NCI-H128 (cell line): Measurements from ENCODE around the gene PHLDB2.

Experiments
- DNase-seq: peaks from one replicate; lab custom pipeline; 2025; ENCODE audit not compliant: unreplicated experiment; lab: John Stamatoyannopoulos, UW

Gene PHLDB2

DNA sequence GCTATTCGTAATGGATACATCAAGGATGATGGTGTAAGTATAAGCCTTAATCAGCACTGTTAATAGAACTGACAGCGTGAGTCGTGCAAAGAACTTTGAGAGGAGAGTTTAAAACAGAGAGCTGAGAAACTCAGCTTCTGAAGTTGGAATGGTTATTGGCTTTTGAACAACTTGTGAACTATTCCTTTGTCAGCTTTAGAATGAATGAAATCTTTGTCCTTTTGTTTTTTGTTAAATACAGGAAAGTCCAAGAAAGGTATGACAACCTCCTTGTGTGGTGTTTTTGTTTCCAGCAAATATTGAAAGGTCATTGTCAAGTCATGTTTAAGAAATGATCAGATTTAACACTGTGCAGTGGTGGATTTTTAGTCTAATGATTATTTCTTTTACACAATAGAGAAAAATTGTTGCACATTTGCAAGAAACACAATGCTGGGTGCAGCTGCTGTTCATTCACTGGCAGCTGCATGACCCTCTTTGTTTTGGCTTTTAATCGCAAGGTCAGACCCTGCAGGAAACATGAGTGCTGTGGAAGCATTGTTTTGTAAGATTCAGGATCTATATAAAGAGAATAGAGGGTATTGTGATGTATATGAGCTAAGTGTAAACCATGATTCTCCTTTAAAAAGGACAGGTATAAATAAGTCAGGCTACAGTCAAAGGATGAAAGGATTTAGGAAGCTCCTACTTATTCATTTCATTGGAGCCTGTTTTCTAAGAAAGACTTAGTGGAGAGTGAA lies 98.1 kb downstream of the PHLDB2 start:
- no peak for DNase-seq

DNA sequence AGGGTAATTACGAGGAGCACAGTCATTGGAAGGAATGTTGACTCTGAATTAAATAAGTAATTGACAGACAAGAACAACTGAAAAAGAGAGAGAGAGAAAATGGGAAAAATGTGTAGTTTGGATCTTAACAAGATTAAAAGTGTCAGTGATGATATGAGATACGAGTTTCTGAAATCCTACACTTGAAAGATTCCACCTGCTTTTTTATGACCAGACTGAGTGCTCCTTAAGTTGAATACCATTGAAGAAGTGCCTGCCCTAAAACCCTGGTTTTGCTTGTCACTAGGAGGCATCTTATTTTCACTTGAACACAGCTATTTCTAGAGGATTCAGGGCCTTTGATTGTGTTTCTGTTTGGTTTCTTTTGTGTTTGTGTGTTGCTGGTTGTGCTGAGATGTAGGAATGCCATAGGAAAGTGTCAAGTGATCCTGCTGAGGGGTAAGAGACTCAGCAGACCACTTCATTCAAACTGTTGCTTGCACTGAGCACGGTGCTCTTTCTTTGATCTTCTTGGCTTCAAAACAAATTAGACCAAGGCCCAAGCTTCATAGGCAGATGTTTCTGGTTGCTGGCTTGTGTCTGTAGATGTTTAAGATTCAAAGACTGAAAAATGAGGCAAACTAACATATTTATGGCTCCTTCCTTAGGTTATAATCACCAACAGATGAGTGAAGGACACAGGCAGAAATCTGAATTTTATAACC lies 102.5 kb downstream of the PHLDB2 start:
- no peak for DNase-seq

DNA sequence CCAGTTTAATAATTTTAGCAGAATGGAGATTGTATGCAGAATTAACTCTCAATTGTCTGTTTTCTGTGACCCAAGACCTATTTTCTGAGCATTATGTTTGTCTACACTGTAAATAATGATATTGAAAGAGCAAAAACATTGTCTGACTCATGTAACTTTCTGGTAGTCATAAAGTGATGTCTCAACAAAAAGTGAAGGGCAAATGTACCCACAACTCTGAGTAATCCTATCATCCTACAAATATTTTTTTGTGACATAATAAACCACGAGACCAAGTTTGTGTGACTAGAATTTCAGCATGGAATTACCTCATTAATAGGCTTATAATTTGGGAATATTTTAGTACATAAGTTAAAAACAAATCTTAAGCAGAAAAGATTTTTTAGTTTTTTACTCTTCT lies 104.4 kb downstream of the PHLDB2 start:
- DNase-seq: no peak

DNA sequence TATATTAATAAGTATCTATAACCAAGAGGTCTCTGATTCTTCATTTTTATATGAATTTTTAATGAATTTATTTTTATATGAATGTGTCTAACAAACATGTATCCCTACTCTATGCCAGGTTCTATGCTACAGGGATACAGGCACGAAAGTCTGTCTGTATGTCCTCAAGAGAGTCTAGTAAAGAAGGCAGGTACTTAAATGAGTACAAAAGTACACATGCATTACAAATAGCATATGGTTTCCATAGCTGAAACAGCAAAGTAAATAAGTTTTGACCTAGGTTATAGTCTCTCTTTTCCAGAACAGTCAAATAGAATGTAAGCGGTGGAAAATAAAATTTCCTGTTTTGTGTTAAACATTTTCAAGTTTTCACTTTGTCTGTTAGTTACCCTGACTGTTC lies 106.4 kb downstream of the PHLDB2 start:
- DNase-seq: no peak

DNA sequence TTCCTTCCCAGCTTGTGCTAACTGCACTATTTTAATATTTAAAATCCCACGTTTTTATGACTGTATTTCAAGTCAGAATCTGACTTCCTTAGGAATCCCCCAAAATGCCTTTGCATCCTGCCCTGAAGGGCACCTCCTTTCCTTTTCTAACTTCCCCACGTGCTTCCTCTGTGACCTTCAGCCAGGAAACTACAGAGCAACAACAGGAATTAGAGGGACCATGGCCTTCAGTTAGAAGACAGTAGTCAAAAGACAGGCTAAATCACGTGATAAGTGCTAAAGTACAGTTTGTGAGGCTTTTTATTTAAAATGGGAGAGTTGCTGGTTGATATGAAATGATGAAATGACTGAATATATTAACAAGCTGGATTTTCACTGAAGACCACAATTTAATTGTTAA lies 108.0 kb downstream of the PHLDB2 start:
- no peak for DNase-seq

DNA sequence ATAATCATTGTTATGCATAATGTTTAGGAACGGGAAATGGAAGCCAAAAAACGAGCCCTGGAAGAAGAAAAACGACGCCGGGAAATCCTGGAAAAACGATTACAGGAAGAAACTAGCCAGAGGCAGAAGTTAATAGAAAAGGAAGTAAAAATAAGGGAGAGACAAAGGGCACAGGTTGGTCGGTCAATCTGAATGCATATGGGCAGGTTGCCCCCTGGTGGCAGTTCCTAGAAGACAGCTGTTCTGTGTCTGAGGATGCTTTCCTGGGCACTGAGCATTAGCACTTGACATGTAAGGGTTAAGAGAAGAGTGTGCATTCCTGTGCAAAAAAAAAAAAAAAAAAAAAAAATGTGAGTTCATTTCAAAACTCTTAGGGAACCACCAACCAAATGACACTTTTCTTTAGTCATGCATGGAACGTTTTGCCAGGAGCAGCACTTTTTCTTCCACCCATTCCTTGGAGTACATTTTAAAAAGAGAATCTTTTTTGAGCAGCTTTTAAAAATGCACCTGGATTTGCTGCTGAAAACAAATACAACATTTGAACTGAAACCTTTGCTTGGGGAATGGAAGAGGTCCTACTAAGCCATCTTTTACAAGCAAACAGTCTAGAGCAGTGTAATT lies 108.7 kb downstream of the PHLDB2 start:
- peak; percentile 66 for DNase-seq

DNA sequence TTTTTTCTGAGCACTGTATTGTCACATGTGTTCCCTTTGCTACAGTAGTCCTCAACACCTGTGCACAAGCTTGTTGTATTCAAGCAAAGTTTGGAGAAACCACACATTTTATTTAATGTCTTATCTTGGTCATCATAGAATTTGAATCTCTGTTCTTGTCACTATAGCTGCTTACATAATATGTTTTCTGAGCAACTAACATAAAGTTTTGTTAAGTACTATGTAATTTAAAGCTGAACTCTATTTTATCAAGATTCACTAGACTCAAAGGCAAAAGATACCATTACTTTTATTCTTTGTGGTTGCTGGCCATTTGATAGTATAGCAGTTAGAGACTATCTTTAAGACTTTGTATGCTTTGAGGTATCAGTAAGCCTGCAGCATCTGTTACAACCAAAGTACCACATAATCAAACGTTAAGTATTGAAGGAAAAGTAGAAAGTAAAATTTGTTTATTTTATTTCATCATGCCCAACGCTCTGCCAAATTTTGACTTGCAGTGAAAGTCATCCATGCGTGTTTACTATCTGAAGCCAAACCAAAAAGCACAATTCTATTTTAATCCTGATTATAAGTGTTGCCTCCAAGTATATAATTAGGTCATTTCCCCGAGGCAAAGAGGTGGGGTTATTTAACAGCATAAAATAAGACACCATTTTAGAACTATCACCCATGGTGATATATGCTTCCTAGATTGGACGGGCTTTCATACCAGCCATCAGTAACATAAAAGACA lies 109.4 kb downstream of the PHLDB2 start:
- DNase-seq: no peak

DNA sequence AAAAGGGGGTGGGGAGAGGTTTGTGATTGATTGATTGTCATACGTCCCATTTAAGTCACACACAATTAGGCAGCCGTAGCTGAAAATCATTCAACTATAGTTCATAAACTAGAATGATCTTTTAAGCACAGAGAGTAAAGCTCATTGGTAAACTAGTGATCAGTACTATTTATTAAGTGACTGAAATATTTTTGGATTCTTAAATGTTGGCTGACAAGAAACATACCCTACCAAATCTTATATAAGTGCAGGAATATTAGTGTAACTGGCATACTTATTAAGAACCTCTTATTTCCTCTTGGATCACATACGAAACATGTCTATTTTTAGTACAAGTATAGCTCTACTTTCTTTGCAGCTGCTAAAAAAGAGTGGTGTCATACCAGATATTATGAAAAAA lies 111.3 kb downstream of the PHLDB2 start:
- no peak for DNase-seq

DNA sequence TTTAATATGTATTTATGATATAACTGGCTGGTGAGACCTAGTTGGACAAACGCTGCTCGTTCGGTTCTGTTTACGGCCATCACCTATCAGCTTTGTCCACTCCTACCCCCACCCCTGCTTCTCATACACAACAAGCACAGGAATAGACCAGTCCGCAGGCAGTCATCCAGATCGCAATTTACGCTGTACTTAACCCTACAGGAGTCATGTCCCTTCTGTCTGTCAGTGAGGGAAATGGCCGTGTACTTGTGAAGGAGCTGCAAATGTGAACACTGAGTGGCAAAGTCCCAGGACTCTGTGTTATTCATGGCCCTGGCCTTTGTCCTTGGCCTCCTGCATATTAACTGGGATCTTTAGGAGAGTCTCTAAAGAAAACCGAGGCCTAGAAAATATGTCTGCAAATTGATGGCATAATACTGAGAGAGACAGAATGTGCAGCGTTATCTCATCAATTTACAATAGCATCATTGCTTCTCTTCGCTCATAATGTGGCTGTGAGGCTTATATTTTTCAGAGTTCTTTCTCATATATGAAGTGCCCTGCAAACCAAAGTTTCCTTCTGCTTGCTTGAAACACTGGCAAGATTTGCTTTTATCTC lies 112.6 kb downstream of the PHLDB2 start:
- no peak for DNase-seq

DNA sequence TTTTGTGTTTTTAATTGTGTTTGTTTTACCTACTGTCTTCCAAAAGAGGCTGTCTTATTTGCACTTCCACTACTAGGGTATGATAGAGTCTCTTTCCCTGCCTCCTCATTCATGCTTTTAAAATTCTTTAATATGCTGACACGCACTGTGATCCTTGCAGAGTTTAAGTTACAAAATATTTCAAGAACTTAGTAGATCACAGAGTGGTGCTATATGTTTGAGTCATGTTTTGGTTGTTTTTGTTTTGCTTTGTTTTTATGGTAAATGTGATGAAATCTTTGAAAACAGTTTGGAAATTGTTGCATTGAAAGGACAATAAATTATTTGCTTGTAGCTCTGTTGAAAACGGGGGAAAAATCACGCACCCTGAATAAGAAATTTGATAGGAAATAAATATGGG lies 113.8 kb downstream of the PHLDB2 start:
- DNase-seq: no peak

DNA sequence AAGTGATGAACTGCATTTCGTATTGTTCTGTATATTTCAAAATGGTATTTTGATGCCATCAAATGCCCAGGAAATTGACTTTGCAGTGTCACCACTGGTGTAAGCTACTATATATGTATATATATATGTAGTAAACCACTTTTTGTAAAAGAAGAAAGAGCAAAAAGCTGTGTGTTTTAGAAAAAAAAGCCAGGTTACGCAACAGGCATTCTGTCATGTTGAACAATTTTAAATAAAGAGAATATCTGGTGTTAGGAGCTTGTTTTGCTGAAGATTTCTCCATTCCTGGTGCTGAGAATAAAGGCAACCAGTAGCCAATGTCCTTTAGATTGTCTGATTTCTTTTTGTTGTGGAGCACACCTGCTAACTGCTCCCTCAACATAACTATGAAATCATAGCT lies 116.1 kb downstream of the PHLDB2 start:
- DNase-seq: no peak

DNA sequence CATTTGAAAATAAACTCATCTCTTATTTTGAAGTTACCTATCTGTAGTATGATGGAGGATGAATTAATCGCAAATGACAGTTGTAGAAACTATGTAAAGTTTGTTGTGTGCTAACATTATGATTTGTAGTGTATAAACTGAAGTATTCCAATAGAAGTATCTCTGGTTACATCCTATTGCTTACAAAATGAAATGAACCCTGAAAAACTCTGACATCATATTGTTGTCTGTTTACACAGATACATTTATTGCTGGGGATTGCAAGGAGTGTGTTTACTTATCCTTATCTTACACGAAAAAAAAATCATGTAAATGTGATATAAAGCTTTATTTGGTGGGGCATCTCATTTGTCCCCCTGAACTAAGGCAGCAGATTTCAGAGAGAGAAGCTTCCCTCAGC lies 117.2 kb downstream of the PHLDB2 start:
- DNase-seq: no peak

DNA sequence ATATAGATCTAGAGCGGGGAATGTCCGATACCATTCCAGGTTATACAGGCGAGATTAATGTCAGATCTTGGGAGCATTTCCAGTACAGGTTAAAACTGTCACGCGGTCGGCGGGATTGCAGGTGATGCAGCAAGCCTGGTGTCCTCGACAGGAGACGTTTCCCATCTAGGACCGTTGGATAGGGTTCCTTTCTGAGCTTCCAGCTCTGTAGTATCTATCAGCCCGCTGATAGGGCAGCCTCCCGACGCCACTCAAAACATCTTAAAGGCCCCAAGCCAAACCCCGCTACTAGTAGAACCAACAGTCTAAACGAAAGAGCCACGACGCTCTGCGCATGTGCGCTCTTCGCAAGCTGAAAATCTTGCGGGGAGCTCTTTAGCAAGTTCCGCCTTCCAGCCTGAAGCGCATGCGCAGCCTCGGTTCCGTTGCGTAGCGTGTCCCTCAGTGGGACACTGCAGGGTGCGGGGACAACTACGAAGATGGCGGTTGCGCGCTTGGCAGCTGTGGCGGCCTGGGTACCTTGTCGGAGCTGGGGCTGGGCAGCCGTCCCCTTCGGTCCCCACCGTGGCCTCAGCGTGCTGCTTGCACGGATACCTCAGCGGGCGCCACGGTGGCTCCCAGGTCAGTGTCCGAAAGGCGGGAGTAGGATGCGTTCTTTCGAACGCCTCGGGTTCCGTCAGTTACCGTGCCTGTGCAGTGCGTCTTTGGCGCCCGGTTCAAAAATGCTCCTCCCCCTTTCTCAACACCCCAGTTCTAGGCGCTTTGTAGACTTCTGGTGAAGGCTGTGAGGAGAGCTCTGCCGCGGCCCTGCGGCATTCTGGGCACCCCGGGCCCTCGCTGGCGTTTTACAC lies 119.7 kb downstream of the PHLDB2 start, which contains the start of gene ABHD10:
Gene ABHD10 (plus strand): TSS at position 444 of the 851 bp plus-strand sequence. CDS start 36 bp downstream, at position 480.
- peak; percentile 94 for DNase-seq

DNA sequence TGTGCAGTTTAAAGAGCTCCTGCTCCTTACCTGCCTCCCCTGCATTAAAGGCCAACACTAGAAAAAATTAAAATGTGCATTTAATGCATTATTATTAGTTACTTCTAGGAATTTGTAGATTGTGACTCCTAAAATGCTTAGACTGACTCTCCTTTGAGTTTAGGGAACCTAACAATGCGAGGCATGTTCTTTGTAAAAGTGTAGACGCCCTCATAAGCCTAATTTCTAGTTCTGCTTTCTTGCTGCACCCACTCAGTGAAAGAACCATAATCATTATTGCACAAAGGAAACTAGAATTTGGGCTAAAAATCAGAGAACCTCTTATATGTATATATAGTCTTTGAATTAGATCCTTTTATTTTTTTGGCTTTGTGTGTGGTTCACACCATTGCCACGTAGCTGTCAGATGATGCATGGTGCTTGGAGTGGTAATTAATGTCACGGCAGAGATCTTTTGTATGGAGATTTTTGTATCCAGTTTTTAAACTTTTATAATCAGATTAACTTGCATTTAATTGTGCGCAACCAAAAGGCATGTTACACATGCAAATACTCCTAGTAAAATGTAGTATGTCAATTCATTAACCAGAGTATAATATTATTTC lies 120.5 kb downstream of the PHLDB2 start:
- DNase-seq: no peak

DNA sequence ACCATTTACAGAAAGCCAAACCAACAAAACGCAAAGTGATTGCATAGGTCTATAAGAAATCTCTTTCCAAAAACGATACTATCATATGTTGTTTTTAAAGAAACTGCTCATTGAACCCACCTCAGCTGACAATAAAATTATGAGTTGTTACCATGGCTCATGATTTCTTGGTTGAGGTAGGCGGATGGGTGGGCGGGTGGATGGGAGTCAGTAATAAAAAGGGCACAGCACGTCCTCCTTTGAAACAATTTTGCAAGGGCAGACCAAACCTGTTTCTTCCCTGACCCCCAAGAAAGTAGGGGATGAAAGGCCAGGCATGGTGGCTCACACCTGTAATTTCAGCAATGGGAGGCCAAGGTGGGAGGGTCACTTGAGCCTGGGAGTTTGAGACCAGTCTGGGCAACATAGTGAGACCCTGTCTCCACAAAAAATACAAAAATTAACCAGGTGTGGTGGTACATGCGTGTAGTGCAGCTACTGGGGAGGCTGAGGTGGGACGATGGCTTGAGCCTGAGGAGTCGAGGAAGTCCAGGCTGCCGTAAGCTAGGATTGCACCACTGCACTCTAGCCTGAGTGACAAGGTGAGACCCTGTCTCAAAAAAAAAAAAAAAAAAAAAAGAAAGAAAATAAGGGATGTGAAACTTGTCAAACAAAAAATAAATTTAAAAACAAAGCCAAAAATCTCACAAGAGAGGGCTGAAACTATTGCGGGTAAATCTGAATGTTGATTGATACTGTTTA lies 121.8 kb downstream of the PHLDB2 start:
- no peak for DNase-seq

DNA sequence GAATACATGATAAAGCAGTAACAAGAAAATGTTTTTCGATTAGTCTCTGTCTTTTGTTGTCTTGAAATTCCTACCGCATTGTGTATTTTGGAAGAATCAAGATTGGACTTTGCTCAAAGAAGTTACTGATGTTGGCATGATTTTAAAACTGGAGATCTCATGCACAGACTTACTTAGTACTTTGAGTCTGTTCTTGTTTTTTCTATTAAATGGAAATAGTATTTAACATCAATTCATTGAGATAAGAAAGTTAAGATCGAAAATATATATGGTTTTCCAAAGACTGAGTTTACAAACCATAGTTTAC lies 122.3 kb downstream of the PHLDB2 start:
- no peak for DNase-seq

DNA sequence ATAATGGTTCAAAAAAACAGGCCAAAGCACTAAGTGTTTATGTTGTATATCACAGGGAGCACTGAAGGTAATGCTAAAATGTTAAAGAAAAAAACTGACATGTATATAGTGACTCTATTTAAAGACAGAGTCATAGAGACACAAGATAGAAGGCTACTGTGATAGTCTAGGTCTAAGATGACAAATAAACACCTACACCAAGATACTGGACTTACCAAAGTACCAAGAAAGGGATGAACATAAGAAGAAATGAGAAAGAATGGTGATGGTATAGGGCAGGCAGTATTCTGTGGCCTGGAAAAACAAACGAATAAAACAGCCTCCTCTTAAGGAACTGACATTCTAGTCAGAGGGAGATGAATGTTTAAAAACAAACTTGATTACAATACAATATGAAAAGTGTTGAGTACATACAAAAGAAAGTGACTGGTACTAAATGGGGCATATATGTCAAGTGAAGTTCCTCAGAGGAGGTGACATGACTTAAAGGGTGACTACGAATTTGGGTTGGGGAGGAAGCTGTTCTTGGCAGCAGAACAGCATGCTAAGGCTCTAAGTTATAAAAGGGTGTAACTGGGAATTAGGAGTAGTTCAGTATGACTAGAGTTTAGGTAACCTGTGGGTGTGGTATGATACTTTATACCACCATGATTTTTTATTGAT lies 125.7 kb downstream of the PHLDB2 start:
- no peak for DNase-seq

DNA sequence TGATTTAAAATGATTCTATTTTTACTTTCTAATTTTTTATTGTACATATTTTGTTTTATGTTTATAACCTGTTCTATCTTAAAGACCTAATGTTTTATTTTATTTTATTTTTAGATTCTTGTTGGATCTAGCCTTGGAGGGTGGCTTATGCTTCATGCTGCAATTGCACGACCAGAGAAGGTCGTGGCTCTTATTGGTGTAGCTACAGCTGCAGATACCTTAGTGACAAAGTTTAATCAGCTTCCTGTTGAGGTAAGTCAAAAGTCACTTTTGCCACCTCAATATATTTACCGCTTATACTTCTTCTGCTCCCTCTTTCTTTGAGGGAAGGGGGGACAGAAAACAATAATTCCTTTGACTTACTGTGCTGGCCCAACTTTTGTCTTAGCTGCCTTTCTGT lies 127.7 kb downstream of the PHLDB2 start:
- DNase-seq: no peak
